HuH-7 (cell line): ENCODE measurements around the gene MGST2.
"Not testable (repeated sequence)": the region's sequence is repeated elsewhere in the genome, so short reads cannot be mapped to it uniquely, and the experiment has no call there.

Experiments used
- DNase-seq: peaks from one replicate; pipeline ENCODE4 v3.0.0; 2011; ENCODE audit warnings: low spot score

Gene MGST2

DNA sequence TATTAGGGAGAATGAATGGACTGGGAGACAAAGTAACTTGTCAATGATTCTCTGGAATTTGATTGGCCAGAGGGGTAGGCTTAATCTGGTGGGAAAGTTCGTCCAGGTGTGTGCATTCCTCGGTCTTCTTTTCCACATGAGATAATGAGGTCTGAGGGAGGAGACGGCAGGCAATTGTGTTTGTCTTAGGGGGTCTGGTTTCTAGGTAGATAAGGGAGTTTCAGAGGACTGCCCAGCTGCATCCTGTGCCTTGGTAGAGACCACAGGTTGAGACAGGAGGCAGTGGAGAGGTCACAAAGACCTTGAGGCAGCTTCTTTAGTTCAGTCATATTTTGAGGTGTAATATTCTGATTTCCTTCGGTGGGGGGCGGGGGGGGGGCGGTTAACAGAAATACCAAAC lies 4.3 kb downstream of the MGST2 start:
- DNase-seq = no peak

DNA sequence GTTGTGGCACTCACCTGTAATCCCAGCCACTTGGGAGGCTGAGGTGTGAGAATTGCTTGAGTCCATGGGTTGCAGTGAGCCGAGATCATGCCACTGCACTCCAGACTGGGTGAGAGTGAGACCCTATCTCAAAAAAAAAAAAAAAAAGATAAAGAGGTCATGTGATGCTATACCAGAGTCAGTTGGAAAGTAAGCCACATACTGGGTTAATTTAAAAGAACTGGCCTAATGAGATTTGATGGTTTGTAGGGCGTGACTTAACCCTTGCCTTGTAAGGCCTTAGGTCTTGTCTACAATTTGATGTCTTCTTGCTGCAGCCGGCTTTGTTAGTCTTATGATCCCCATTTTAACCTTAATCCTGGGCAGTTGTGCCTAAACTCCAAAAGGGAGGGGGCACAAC lies 5.2 kb downstream of the MGST2 start:
- no peak for DNase-seq

DNA sequence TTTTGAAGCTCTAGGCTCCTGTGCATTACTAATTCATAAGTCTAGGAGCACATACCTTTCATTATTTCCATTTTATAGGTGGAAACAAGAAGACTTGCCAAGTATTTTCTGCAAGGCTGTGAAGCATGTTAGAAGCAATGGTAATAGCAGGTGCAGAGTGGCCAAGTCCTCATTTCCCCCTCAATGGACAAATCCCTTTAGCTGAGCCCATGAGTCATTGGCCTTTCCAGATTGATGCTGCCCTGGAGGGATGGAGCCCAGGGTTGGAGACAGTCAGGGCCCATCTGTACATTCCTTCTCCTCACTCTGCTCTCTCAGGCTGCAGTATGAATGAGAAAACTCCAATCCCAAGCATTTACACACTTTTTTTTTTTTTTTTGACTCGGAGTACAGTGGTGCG lies 6.6 kb downstream of the MGST2 start:
- no peak for DNase-seq

DNA sequence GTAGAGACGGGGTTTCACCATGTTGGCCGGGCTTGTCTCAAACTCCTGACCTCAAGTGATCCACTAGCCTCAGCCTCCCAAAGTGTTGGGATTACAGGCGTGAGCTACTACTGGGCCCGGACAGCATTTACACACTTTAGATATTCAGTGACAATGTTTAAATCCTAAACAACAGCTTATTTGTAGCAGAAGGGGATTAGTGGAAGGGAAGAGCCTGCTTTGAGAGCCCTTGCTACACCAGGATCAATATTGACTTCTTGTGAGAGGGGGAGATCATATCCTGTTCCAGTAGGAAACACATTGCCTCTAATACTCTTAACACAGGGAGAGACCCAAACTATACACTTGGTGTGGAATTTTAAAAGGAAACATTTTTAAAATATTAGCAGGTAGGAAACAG lies 7.1 kb downstream of the MGST2 start:
- DNase-seq = no peak

DNA sequence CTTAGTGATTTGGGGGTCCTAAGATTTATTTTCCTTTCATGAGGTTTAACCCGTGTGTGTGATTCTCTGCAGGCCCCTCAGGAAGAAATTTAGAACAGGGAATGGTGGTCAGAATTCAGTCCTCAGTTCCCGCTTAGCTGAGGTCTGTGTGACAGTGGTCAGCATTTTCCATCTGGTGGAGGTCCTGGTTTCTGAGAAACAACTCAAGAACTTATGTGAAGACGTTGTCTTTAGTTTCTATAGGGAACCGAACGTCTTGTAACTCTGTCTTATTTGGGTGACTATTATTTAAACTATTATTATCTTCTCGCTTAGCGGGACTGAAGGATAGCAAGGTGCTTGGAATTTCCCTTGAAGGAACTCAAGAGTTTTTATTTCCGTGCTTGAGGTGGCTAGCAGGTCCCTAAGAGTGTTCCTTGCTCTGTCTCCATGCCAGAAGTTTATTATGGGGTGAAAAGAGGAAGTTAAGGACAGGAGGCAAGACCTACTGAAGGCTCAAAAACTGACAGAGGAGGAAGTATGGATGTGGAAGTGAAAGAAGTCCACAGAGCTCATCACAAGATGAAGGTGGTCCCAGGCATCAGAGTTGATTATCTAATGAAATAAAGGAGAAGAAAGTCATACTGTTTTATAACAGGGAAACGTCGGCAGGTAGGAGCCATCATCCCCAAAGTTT lies 9.4 kb downstream of the MGST2 start:
- DNase-seq = no peak

DNA sequence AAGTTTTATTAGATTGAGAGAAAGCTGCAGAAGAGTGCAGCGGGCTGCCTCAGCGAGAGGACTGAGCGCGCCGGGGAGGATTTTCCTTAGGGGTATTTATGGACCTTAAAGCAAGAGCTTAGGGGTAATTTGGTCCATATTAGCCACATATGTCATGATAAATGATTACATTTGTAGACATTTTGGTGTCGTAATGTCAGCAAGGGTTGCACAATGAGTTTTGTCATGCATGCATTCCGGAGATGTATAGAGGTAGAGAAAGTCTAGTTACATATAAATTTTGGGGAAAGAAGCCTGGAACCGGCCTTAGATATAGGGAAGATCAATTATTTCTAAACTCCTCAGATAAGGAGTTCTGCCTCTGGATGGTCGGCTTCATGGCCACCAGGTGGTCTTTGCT lies 10.0 kb downstream of the MGST2 start:
- DNase-seq = no peak

DNA sequence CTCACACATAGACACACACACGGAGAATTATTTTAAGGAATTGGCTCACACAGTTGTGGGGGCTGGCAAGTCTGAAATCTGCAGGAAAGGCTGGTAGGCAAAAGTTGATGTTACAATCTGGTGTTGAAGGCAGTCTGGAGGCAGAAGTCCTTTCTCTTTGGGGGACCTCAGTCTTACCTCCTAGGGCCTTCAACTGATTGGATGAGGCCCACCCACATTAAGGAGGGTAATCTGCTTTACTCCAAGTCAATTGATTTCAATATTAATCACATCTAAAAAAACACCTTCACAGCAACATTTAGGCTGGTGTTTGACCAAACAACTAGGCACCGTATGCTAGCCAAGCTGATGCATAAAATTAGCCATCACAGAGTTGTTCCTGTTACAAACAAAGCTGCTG lies 10.7 kb downstream of the MGST2 start:
- no peak for DNase-seq

DNA sequence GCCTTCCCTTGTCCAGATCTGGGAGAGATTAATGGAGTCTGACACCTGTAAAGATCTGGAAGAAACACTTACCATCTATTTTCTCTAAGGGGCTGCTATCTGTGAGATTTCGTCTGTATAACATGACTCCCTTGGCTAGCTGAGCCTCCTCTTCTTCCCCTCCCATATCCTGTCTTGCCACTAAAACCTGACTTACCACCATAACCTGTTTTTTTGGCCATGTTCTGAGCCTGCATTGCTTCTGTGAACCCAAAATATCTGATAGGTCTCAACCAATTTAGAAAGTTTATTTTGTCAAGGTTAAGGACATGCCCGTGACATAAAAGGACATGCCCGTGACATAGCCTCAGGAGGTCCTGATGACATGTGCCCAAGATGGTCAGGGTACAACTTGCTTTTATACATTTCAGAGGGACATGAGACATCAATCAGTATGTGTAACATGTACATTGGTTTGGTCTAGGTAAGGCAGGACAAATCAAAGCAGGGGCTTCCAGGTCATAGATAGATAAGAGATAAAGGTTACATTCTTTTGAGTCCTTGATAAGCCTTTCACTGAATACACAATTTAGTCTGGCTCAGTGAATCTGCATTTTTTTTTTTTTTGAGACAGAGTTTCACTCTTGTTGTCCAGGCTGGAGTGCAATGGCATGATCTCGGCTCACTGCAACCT lies 11.4 kb downstream of the MGST2 start:
- no peak for DNase-seq

DNA sequence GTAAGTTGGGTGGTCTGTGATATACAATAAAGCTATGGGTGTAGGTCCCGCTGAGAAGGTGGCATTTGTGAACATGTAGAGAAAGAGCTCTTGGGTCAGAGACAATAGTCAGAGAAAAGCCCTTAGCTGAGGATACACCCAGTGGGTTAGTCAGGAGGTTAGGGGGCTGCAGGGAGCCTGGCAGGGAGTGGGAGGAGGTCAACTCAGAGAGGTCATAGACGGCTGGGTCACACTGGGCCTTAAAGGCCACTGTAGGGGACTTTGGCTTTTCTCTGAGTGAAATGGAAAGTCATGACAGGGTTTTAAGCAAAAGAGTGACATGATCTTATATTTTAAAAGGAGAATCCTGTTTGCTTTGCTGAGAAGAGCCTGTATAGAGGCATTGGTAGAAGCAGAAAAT lies 16.7 kb downstream of the MGST2 start:
- no peak for DNase-seq

DNA sequence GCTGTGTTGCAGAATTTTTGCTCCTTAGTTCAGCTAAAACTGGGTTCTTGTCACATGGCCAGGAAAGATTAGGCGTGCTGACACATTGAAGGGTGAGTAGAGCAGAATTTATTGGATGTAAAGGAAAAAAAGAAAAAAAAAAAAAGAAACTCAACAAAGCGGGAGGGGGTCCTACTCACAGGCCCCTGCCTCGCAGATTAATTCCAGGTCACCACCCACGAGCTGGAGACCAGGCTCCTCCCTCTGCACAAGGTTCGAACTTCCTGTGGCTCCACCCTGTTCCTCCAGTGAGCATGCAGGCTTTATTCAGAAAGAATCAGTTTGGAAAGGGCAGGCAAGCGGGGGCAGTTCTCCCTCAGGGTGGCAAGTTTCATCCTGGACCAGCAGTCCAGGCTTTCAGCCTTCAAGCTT lies 17.1 kb downstream of the MGST2 start:
- no peak for DNase-seq

DNA sequence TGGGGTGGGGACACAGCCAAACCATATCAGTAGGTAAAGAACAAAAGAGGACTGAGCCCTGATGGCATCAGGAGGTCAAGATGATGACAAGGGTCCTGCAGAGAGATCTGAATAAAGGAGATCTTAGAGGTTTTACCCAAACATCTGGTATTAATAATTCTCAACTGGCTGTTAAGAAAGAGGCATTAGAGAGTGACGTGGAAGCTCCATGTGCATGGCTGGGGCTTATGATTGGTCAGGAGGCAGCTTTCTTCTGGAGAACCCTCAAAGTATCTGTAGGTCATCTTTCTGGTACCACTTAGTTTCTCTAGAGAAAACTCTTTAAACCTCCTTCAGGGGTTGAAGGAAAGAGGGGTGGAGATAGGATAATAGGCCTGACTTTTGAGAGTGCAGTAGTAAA lies 18.7 kb downstream of the MGST2 start:
- DNase-seq = no peak

DNA sequence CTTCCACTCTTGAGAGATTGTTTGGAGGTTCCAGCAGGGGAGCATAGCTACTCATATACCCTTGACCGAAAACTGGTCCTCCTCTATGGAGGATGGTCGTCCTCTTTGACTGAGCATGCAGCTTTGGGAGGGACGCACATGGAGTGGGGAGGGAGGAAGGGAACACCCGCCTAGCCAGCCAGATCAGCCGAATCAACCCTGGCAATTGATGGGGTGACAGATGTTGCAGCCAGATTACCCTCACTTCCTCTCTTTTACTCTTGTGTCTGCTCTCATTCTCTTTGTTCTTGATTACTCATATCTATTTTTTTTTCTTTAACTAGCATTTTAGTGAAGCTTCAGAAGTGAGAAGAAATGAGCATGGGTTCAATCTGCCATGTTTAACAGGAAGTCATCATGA lies 19.6 kb downstream of the MGST2 start:
- no peak for DNase-seq

DNA sequence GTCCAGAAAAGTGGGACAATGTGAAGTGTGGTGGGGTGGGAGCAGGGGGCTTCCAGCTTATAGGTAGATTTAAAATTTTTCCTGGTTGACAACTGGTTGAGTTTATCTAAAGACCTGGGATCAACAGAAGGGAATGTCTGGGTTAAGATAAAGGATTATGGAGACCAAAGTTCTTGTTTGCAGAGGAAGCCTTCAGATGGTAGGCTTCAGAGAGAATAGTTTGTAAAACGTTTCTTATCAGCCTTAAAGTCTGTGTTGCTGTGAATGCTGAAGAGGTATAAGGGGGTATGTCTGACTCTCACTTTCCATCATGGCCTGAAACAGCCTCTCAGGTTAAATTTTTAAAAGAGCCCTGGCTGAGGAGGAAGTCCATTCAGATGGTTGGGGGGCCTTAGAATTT lies 20.5 kb downstream of the MGST2 start:
- DNase-seq = no peak

DNA sequence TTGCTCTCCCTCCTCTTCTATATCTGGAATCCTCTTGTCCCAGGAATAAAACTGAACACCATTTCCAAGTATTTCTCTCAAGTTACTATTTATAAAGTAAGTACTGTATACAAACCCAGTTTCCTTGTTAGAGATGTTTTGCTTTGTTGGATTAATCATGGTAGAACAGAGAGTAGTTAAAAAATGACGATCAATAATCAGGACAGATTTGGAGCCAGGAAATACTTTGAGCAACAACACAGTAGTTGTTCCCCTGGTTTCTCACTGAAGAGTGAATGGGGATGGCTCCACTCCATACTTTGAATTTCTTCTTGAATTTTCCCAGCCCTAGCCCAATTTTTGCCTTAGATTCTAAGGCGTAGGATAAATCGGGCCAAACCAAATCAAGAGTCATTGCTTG lies 21.4 kb downstream of the MGST2 start:
- DNase-seq = no peak

DNA sequence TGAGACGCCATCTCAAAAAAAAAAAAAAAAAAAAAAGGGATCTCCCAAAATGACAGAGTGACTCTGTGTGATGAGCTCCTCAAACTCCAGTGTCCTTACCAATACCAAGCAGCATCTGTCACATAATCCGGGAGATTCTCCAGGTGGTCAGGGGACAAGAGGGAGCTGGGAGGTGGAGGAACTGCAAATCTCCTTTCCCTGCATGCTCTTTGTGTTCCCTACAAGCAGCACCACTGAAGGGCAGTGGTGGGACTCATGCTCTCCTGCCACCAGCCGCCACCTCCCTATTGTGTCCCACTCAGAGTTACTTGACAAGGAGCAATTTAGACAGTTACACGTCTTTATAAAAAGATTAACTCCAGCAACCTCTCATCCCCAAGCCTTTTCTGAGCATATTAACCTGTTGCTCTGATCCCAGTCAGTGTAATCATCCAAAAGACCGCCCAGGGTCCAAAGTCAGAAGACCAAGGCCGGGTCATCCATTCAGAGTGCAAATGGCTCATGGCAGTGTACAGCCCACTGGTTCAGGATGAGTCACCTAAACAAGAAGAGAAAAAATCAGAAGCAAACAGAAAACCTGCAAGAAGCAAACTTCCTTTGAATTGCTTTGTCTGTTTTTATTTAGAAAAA lies 23.6 kb downstream of the MGST2 start:
- peak; percentile 34 for DNase-seq

DNA sequence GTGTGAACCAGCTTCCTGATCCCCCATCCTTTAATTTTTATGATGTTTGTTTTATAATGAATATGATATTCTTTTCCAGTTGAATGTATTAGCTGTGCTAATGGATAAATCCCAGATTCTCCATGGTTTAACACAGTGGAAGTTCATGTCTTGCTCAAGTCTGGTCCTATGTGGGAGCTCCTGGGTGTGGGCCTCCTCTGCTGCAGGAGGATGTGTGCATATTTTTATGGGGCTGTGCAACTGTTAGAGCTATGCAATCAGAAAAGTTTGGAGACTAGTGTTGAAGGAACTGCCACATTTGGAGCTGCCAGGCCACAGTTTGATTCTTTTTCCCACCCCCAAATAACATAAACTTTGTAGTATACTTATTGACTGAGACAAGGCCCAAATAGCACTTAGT lies 24.8 kb downstream of the MGST2 start:
- DNase-seq = no peak

DNA sequence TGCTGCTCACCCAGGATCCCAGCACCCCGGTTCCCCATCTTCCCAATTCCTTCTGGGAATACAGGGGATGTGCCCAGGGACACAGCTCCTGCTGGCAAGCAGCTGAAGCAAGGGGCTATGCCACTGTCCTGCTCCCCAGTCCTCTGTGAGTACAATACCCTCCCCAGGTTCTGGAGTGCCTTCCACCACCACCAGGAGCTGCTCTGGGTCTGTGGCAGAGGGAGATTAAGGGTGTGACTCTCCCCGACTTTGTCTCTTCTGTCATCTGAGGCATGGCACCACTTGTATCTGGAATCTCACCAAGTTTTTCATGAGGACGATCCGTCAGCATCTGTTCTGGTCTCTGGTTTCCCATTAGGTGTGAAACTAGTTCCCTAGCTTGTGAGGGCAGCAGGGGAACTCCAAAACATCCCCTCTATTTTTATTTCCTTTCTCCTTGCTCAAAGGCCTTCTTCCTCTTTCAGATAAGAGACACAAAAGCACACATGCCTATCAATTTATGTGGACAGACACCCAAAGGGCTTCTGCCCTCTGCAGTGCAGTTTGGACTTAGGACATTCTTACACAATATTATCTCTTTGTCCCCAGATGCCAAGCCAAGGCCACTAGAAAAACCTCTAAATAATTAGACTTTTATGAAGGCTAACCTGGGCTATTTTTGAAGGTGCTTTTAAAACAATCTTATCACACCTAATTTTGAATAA lies 26.8 kb downstream of the MGST2 start:
- peak; percentile 35 for DNase-seq

DNA sequence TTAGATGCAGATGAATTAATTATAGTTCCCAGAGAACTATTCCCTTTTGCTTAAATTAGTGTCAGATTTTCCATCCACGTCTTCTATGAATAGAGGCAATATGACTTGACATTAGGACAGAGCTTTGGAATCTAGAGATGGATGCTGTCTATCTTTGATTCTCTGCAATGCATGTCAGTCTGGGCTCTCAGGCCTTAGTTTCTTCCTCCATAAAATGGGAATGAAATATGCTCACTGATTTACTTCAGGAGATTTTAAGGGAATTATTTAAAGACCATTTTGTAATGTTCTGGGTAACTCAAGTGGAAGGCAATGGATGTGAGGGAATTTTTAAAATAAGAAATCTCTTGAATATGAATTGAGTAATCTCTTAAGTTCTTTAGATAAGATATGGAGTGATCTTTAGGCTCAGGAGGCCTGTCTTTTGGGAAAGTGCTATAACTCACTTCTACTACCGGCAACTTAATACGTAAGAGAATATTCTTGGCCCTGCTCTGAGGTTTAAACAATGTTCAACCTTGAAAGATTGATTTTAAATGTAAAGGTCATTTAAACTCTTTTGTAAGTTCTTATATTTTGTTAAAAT lies 29.0 kb downstream of the MGST2 start:
- DNase-seq = no peak

DNA sequence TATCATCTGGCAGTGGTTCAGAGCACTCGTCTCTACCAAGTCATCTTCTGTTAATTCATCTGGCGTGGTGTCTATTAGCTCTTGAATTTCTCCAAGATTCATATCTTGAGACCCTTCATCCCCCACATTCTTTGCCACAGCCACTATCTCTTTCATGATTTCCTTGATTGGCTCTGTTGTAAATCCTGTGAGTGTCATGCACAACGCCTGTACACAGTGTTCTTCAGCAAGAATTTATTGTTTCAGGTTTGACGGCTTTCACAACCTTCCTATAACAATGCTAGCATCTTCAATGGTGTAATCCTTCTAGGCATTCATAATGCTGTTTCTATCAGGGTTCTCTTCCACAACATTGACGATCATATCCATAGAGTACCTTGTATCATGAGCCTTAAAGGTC lies 30.9 kb downstream of the MGST2 start:
- no peak for DNase-seq

DNA sequence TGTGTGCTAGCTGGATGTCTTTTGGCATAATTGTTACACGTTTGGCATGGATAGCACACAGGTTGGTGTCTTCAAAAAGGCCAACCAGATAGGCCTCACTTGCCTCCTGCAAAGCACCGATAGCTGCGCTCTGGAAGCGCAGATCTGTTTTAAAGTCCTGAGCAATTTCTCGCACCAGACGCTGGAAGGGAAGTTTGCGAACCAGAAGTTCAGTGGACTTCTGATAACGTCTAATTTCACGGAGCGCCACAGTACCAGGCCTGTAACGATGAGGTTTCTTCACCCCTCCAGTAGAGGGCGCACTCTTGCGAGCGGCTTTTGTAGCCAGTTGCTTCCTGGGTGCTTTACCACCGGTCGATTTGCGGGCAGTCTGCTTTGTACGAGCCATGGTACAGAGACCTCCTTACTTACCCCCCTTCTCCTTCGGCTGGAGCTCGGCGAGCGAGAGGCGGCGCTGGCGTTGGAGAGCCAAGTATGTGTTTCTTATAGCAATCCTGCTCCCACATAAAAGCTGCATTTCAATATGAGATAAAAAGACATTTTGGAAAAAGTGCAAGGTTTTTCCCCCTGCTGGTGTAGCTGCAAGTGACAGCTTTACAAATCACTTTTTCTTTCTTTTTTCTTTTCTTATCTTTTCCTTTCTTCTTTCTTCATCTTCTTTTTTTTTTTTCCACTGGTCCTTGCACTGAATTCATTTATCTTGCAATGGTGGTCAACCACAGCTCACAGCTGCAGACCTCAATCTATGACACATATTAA lies 32.7 kb downstream of the MGST2 start:
- DNase-seq = not testable (repeated sequence)

DNA sequence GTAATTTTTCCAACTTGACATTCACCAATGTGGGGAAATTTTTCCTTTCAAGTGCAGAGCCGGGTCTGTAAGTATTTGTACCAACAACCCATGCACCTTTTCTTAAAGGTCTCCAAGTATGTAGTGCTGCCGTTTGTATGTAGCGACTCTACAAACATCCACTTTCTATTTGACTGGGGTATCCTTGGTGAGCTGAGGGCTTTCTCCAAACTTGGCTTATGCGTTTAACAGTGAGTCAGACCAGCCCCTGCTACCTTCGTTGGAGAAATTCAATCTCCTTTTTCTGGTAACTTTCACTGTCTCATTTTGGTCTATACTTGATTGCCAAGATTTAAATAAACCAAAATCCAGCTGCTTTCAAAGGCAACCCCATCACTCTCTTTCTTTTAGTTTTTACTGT lies 34.9 kb downstream of the MGST2 start:
- DNase-seq = no peak

DNA sequence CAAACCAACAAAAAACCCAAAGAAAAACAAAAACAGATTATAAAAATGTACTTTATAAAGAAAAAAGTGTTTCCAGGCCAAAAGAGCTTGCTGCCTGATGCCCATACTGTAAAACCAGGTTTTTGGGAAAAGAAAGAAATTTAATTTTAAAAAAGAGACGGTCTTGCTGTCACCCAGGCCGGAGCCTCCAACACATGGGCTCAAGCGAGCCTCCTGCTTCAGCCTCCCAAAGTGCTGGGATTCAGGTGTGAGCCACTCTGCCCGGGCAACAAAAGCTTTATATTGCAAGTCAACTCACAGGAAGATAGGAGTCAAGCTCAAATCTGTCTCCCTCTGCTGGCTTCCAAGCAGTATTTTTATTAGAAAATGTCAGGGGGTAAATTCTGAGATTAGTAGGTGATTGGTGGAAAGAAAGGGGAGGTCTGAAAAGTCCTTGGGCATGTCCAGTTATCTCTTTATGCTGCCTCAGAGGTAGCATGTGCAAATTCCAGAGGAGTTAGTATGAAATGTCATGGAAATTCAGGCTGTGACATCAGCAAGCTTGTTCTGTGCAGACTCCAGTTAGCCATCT lies 39.4 kb downstream of the MGST2 start:
- DNase-seq = peak; percentile 31
